GM19193 (cell line): ENCODE measurements around the gene TADA2A.

Experiments used
- POLR2A ChIP-seq: IDR thresholded peaks from 4 replicates; pipeline ENCODE4 v1.6.1; 2011; ENCODE audit not compliant: insufficient read depth, insufficient read length; ENCODE audit errors: extremely low read depth

Gene TADA2A

DNA sequence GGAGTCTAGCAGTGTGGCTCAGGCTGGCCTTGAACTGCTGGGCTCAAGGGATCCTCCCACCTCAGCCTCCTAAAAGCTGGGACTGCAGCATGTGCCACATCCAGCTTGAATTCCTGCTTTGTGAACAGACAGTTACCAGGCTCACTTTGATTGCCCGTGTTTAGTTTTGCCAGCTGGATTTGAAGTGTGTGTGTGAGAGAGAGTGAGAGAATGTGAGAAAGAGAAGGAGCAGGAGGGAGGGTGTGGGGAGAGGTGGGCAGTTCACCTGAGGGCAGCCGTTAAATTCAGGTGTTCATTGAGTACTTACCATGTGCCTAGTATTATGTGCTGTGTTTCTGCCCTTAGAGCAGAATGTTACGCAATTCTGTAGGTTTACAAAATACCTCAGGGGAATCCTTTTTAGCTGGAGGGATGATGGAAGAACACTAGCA lies 87.7 kb downstream of the TADA2A start:
- no peak for TF ChIP-seq POLR2A

DNA sequence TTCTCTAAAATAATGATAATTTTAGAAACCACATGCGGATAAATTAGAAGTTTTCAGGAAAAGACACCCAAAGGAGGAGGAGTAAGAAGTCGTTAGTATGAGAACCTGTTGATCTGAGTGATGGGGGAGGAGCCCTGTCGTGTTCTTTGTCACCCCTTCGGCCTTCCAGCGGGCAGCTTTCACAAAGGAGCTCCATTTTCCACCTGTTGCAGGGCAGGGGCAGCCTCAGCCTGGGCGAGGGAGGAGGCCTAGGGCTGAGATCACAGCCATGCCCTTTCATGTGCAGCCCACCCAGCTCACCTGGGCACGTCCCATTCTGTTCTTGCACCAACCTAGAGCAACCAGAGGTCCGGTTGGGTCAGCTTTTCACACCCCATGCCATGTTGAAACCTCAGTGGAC lies 88.3 kb downstream of the TADA2A start:
- no peak for TF ChIP-seq POLR2A

DNA sequence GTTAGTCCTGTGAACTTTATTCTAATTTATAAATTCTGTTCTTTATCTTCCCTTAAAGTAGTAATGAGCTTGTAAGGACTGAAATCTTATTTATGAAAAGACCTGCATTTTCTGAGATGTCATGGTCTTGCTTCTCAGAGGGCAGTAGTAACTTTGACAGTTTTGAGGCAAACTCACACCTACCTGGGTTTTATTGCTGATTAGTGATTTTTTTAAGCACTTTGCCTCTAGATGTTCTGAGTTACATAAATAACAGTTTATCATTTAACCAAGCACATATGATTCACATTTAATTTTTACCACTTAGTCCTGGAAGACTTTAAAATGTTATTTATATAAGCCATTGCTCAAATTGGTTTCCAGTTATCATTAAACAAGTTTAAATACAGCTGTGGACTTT lies 93.7 kb downstream of the TADA2A start:
- TF ChIP-seq POLR2A: no peak

DNA sequence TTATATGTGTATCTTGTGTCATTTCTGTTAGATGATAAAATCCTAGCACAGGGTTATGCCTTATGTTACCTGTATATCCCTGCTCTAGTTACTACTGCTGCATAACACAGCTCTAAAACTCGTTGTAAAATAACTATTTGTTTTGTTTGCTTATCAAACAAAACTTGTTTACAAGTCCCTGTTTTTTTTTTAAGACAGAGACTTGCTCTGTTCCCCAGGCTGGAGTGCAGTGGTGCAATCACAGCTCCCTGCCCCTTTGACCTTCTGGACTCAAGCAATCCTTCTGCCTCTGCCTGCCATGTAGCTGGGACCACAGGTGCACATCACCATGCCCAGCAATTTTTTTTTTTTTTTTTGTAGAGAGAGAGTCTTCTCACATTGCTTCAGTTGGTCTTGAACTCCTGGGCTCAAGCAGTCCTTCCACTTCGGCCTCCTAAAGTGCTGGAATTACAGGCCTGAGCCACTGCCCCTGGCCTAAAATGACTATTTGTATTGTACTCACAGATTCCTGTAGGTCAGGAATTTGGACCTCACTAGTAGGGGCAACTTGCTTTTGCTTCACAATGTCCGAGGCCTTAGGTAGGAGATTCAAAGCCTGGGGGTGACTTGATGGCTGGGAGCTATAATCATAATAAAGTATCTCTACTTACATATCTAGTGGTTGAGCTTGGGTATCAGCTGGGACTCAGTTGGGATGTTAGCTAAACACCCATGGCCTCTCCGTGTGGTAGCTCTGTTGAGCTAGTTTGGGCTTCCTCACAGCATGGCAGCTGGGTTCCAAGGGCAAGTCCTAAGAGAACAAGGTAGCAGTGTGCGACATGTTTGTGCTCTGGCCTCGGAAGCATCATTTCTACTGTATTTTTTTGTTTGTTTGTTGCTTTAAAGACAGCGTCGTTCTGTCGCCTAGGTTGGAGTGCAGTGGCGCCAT lies 95.6 kb downstream of the TADA2A start:
- no peak for TF ChIP-seq POLR2A

DNA sequence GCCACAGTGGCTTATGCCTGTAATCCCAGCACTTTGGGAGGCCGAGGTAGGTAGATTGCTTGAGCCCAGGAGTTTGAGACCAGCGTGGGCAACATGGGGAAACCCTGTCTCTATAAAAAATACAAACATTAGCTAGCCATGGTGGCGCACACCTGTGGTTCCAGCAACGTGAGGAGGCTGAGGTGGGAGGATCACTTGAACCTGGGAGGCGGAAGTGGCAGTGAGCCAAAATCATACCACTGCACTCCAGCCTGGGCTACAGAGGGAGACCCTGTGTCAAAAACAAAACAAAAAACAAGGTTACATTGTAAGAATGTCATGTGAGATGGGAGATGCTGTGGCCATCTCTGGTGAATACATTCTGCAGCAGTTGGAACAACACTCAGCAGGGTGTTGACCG lies 96.5 kb downstream of the TADA2A start:
- TF ChIP-seq POLR2A: no peak

DNA sequence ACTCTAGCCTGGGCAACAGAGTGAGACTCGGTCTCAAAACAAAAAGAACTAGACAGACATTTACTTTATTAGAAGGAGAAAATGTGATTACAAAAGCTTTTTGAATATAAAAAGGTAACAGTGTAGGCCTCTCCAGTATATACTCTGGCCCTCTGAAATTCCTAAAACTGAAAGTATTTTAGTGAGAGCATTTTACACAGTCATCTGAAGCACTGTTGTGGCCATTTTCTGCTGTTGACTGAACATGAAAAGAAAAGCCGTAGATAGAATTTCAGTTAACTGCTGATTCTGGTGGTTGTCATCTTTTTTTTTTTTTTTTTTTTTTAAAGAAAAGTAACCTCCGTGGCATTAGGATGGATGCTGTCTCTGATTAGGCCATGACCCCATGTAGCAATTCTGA lies 98.6 kb downstream of the TADA2A start:
- no peak for TF ChIP-seq POLR2A

DNA sequence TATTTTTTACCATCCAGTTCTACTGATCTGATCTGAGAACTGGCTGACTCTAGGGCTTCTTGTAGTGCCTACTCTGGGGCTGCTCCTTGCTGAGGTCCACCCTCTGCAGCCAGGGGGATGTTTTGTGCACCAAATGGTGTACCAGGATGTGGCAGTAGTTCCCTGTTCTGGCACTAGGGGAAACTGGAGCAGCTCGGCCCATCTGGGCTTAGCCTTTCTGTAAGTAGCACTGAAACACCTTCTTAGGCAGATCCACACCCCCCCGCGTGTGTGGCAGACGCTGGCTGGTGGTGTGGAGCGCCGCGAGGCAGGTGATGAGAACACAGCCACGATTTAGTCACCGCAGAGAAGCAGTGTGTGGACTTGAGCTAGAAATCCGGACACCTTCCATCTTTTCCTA lies 100.0 kb downstream of the TADA2A start:
- TF ChIP-seq POLR2A: no peak

DNA sequence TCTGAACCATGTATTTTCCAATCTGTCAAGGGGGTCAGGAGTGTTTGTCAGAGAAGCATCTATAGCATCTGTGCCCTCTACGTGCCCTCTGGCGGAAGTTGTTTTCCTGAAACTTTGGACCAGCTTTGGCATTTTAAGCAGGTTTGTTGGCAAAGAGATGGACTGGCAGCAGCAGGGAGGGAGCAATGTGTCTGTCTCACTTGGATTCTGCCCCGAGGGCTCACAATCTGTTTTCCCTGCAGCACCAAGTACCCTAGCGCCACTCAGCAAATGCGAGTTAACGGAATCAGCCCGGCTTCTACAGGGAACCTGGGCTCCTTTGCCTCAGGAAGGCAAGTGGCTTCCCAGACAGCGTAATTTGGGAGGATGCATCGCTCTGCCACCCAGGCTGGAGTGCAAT lies 100.4 kb downstream of the TADA2A start:
- no peak for TF ChIP-seq POLR2A

DNA sequence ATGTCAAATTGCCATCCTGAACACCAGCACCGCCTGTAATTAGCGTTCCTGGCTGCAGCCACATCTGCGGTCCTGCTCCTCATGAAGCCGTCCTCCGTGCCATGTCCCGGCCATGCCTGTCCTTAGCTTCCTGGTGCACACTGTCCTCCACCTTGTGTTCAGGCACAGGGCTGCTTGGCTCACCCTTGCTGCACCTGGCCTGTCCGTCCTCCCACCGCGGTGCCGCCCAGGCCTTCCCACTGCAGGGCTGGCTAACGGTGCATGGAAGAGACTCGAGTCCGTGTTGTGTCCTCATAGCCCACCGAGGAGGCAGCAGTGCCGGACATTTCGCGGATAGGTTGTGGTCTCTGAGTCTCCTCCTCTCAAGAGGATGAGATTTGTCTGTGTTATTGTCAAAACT lies 103.4 kb downstream of the TADA2A start:
- no peak for TF ChIP-seq POLR2A

DNA sequence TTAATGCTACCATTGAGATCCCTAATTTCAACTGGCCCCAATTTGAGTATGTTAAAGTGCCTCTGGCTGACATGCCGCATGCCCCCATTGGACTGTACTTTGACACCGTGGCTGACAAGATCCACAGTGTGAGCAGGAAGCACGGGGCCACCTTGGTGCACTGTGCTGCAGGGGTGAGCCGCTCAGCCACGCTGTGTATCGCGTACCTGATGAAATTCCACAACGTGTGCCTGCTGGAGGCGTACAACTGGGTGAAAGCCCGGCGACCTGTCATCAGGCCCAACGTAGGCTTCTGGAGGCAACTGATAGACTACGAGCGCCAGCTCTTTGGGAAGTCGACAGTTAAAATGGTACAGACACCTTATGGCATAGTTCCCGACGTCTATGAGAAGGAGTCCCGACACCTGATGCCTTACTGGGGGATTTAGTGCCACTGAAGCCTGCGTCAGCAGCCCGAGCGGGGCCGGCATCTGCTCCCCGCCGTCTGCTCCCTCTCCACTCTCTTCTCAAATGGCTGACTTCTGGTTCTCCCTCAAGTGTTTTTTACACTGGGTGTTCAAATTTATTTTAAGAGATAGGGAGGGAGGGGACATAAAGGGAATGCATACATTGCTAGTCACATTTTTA lies 105.9 kb downstream of the TADA2A start:
- no peak for TF ChIP-seq POLR2A

DNA sequence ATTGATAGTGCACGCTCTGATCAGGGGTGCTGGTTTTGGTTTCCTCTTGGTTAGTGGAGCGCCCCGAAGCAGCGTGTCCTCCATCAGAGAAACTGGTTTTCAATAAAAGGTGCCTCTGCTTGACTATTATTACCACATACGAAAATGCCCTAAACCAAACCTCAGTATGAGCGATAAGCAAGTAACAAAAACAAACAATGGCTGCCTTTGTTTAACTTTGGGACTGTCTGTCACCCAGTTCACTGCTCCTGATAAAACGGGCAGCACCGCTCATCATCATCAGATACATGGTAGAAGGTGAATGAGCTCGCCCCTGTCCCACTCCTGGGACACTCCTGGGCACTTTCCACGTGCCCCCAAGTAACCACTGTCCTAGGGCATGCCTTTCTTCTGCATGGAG lies 107.0 kb downstream of the TADA2A start:
- TF ChIP-seq POLR2A: no peak

DNA sequence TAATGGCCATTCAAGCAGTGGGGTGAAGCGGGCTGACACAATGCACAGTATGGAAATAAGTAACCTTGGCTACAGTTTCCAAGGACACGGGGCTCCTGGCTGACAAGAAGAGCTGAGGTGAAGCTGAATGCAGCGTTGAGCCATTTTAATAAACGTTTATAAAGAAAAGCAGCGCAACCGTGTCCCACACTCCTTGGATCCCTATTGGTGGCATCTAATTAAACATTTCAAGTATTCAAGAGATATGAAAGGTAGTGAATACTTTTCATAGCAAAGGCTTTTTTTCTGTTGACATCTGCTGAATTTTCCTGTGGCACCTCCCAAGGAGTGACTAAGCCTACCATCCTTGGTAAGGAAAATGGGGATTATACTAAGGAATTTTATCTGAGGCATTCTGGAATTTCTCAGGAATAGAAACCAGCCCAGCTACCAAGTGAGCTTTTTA lies 109.5 kb downstream of the TADA2A start:
- TF ChIP-seq POLR2A: no peak

DNA sequence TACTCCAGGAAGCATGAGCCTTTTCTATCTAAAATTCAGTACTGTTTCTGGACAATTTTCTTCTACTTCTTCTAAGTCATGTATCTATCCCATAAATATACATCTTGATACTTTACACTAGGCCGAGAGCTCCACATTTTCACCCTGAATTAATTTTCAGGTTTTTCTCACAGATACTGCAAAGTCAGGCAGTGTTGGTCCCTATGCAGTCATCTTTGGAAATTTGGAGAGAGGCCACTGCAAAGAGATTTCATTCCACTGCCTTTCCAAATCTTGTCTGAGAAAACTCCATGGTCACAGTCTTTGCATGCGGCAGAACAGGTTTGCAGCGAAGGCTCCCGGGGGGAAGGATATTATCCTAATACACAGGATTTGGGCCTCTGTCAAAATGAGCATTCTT lies 111.2 kb downstream of the TADA2A start:
- TF ChIP-seq POLR2A: no peak

DNA sequence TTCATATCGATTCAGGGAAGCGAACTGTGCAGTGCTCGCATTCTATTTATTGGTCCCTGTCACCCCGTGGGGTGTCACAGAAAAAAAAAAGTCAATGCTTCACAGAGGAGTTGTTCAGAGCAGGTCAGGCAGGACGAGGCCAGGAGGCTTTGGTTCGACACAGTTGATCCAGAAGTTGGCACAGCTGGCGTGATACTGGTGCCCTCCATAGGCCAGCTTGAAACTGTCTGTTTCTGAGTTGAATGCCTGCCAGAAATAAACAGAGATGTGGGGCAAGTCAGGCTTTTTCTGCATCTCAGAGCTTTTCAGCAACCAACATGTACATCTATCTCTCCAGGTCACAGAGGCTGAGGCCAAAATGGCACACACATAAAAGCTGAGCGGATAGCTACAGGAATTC lies 112.1 kb downstream of the TADA2A start:
- TF ChIP-seq POLR2A: no peak

DNA sequence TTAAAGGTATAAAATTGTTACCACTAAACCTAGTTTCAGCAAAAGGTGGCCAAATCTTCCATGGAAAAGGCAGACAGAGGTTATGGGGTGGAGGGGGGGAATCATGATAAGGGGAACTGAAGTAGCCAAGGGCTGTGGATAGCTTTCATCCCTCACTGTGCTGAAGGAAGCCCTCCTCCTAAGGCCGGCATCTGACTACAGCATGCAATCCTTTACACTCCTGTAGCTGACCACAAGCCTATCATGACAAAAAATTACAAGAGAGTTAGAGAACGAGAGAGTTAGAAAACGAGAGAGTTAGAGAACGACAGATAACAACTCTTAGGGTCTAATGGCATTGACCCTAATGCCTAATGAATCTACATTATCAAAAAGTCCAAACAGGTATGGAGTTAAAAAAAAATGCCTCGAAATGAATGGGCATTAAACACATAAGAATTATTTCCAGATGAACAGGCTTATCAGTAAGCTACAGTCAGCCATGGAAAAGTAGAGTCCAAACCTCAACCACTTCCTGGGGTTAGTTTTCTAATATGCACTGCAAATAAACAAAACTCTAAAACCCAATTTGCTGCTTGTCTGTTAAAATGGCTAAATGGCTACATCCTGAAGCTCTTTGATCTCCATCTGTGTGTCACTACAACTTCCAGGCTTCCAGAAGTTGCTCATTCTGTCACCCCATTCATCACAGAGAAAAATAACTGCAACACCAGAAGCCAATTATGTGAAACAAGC lies 112.7 kb downstream of the TADA2A start:
- TF ChIP-seq POLR2A: no peak
